IMR-90 (cell line): ENCODE measurements around the gene USP26. TPM values are rescaled to one million over a fixed set of nuclear protein-coding genes. Genes with fewer than 3 reads are reported as not detected.
A peak's percentile ranks its signal among the peaks of the same experiment; 100 is the strongest.

ENCODE experiments used
- ATAC-seq: fragments of 200-7000 bp; cut with Tn5 transposase; 2 replicates; pipeline ENCODE4 v1.9.1; 2020; ENCODE audit warnings: low read depth, mild to moderate bottlenecking, moderate library complexity
- BruUV-seq: library from RNA; stranded (reverse); fragments of 400-500 nt; replicated peaks from 2 replicates; lab custom pipeline; 2021; lab: Mats Ljungman, UMichigan
- CTCF ChIA-PET: fragments of 300-600 bp; formaldehyde crosslinking; extraction: SDS; loops from one replicate; lab custom pipeline; 2021; ENCODE audit warnings: antibody characterized with exemption; lab: Yijun Ruan, JAX
- POLR2A ChIA-PET: fragments of 300-600 bp; sonication (Branson Sonifier 250); formaldehyde crosslinking; loops from one replicate; lab custom pipeline; 2022; ENCODE audit warnings: antibody characterized with exemption; ENCODE audit not compliant: unreplicated experiment; lab: Charles Lee
- DNase-seq: peaks from one replicate; pipeline ENCODE4 v3.0.0; 2013
- H2AFZ ChIP-seq: replicated peaks from 2 replicates; pipeline ENCODE3; 2013; ENCODE audit warnings: low read length, mild to moderate bottlenecking; ENCODE audit not compliant: poor library complexity
- H2AK5ac ChIP-seq: 2 replicates; pipeline ENCODE4 v1.6.1; 2013; ENCODE audit warnings: low read depth, low read length, inconsistent platforms
- H2AK9ac ChIP-seq: replicated peaks from 2 replicates; pipeline ENCODE3; 2013; ENCODE audit warnings: mild to moderate bottlenecking, low read depth, low read length, moderate library complexity; ENCODE audit not compliant: poor library complexity
- H2BK120ac ChIP-seq: 2 replicates; pipeline ENCODE4 v1.6.1; 2013; ENCODE audit warnings: low read depth, low read length, inconsistent platforms
- H2BK15ac ChIP-seq: 3 replicates; pipeline ENCODE4 v1.6.1; 2013; ENCODE audit warnings: low read depth, low read length, inconsistent platforms
- H2BK20ac ChIP-seq: 2 replicates; pipeline ENCODE4 v1.6.1; 2013; ENCODE audit warnings: low read depth, mild to moderate bottlenecking, inconsistent platforms, low read length, moderate library complexity
- H2BK5ac ChIP-seq: 2 replicates; pipeline ENCODE4 v1.6.1; 2013; ENCODE audit warnings: mild to moderate bottlenecking, low read depth, low read length, inconsistent platforms; ENCODE audit not compliant: poor library complexity, severe bottlenecking
- H3K14ac ChIP-seq: replicated peaks from 2 replicates; pipeline ENCODE4 v1.6.1; 2013; ENCODE audit warnings: low read depth, low read length, inconsistent platforms
- H3K18ac ChIP-seq: 2 replicates; pipeline ENCODE4 v1.6.1; 2013; ENCODE audit warnings: low read depth, low read length, control low read depth
- H3K23ac ChIP-seq: 2 replicates; pipeline ENCODE4 v1.6.1; 2013; ENCODE audit warnings: low read depth, low read length, inconsistent platforms
- H3K27ac ChIP-seq: 2 replicates; pipeline ENCODE4 v1.5.1; 2013; ENCODE audit warnings: mild to moderate bottlenecking, control low read depth, low read length; ENCODE audit not compliant: insufficient read depth
- H3K27me3 ChIP-seq: 2 replicates; pipeline ENCODE4 v1.6.1; 2013; ENCODE audit warnings: low read length; ENCODE audit not compliant: control insufficient read depth, insufficient read depth
- H3K36me3 ChIP-seq: 2 replicates; pipeline ENCODE4 v1.6.1; 2013; ENCODE audit warnings: low read length, mixed read lengths; ENCODE audit not compliant: control insufficient read depth, insufficient read depth
- H3K4ac ChIP-seq: 2 replicates; pipeline ENCODE4 v1.6.1; 2013; ENCODE audit warnings: low read depth, low read length, inconsistent platforms
- H3K4me1 ChIP-seq: 2 replicates; pipeline ENCODE4 v1.6.1; 2013; ENCODE audit warnings: low read length, mixed read lengths; ENCODE audit not compliant: control insufficient read depth, insufficient read depth
- H3K4me2 ChIP-seq: 2 replicates; pipeline ENCODE4 v1.6.1; 2013; ENCODE audit warnings: low read depth, mild to moderate bottlenecking, control low read depth, low read length, moderate library complexity
- H3K4me3 ChIP-seq: 2 replicates; pipeline ENCODE4 v1.5.1; 2013; ENCODE audit warnings: low read depth, mild to moderate bottlenecking, control low read depth, low read length, moderate library complexity; ENCODE audit not compliant: insufficient read depth
- H3K56ac ChIP-seq: 2 replicates; pipeline ENCODE4 v1.6.1; 2013; ENCODE audit warnings: low read length, inconsistent platforms; ENCODE audit not compliant: insufficient read depth; ENCODE audit errors: extremely low read depth
- H3K79me1 ChIP-seq, 2 experiments: 2 replicates each; pipeline ENCODE4 v1.6.1; 2013; ENCODE audit warnings: low read length in 2 of 2, inconsistent platforms in 1 of 2, low read depth in 1 of 2
- H3K9ac ChIP-seq: 2 replicates; pipeline ENCODE4 v1.6.1; 2013; ENCODE audit warnings: low read depth, low read length, control low read depth
- H3K9me1 ChIP-seq: 2 replicates; pipeline ENCODE4 v1.6.1; 2013; ENCODE audit warnings: low read length, inconsistent platforms; ENCODE audit not compliant: insufficient read depth
- H3K9me3 ChIP-seq: 2 replicates; pipeline ENCODE4 v1.6.1; 2013; ENCODE audit warnings: low read length; ENCODE audit not compliant: control insufficient read depth, insufficient read depth
- H4K20me1 ChIP-seq: 2 replicates; pipeline ENCODE4 v1.6.1; 2013; ENCODE audit warnings: low read length, inconsistent platforms; ENCODE audit not compliant: insufficient read depth
- H4K5ac ChIP-seq: 2 replicates; pipeline ENCODE4 v1.6.1; 2013; ENCODE audit warnings: mild to moderate bottlenecking, low read depth, low read length, control low read depth
- H4K8ac ChIP-seq, 2 experiments: 2 replicates each; pipeline ENCODE4 v1.6.1; 2013; ENCODE audit warnings: low read depth in 2 of 2, low read length in 2 of 2, control low read depth in 1 of 2, inconsistent platforms in 1 of 2
- H4K91ac ChIP-seq: 2 replicates; pipeline ENCODE4 v1.6.1; 2013; ENCODE audit warnings: low read depth, low read length, inconsistent platforms; ENCODE audit not compliant: insufficient read depth
- CHD1 ChIP-seq: IDR thresholded peaks from 2 replicates; pipeline ENCODE4 v1.6.1; 2012; ENCODE audit warnings: low read depth, low read length, improper control_type of control experiment
- CTCF ChIP-seq: conservative IDR thresholded peaks from 2 replicates; pipeline ENCODE4 v1.5.1; 2012; ENCODE audit warnings: mild to moderate bottlenecking, low read depth, low read length, improper control_type of control experiment
- POLR2A ChIP-seq: IDR thresholded peaks from 2 replicates; pipeline ENCODE4 v1.6.1; 2012; ENCODE audit warnings: mild to moderate bottlenecking, low read depth, low read length
- RAD21 ChIP-seq: IDR thresholded peaks from 2 replicates; pipeline ENCODE4 v1.6.1; 2012; ENCODE audit warnings: low read length, improper control_type of control experiment
- SMC3 ChIP-seq: fragments of 150-350 bp; IDR thresholded peaks from 2 replicates; pipeline ENCODE4 v1.6.1; 2016; ENCODE audit warnings: low read depth, mild to moderate bottlenecking, antibody characterized with exemption, low read length, moderate library complexity
- WGBS, 2 experiments: methylation state at CpG; one replicate each; pipeline versions ENCODE4 v1.1.5 to v1.1.7; 2013; ENCODE audit warnings: missing lambda C conversion rate in 2 of 2; ENCODE audit not compliant: insufficient read length in 1 of 2; ENCODE audit errors: extremely low coverage in 2 of 2; 5-methylcytosine and 5-hydroxymethylcytosine counted together
- dilution Hi-C: fragments of 300-500 bp; cut with HindIII; formaldehyde crosslinking; loops from one replicate; pipeline ENCODE4 v1.14.3; 2018; ENCODE audit warnings: low sequenced_read_pairs; ENCODE audit not compliant: unreplicated experiment
- in situ Hi-C: fragments of 300-500 bp; cut with MboI; formaldehyde crosslinking; loops from 3 replicates; pipeline ENCODE4 v1.14.3; 2019; ENCODE audit warnings: low sequenced_read_pairs, inconsistent platforms, mixed read lengths
- intact Hi-C: fragments of 100-400 bp; cut with micrococcal nuclease; formaldehyde crosslinking; loops from 2 replicates; pipeline ENCODE4 v1.10.0; 2022
- polyA plus RNA-seq, 3 experiments: library from polyadenylated mRNA; depleted of rRNA; stranded (reverse); fragments of >200 nt; gene quantifications; 2 replicates each; pipeline ENCODE4 v1.2.3, GENCODE V29; 2012; ENCODE audit warnings: low replicate concordance in 1 of 3
- total RNA-seq: library from RNA; depleted of rRNA; stranded (reverse); fragments of >200 nt; gene quantifications from 2 replicates; pipeline ENCODE4 v1.2.3, GENCODE V29; 2012

The USP26 gene
- total and polyA plus RNA-seq, 2 of the 4 experiments (the other 2 are of a cell fraction) = not detected

GRCh38 chrX:133005042-133005441 is 91.9 kb downstream of the USP26 start:
- H2AFZ ChIP-seq = no peak overlapping the region
- no peak overlapping the region for H3K18ac ChIP-seq
- no peak overlapping the region for H3K4me2 ChIP-seq
- ChIA-PET CTCF (interaction anchor here (0.6 to 1.4 kb wide), 4 partner anchors 14 to 661 kb away, joined by 3 to 6 read pairs (median 4); no protein-coding TSS in a partner anchor), POLR2A (no interaction called here)
- H2BK5ac ChIP-seq = no peak overlapping the region
- no peak overlapping the region for H3K56ac ChIP-seq
- H3K23ac ChIP-seq = no peak overlapping the region
- no peaks in the 10 kb centered on the region for H3K27me3 ChIP-seq
- H4K20me1 ChIP-seq = no peaks in the 10 kb centered on the region
- no peaks in the 10 kb centered on the region for H3K36me3 ChIP-seq
- dilution Hi-C loops (no loop called here), in situ Hi-C loops (no loop called here), intact Hi-C loops (loop anchor here (1.0 kb wide), 1 partner anchor 665 kb away; no protein-coding TSS in a partner anchor)
- no peak overlapping the region for H4K8ac ChIP-seq
- H3K14ac ChIP-seq = no peak overlapping the region
- H3K27ac ChIP-seq = no peak overlapping the region
- H2AK5ac ChIP-seq = no peak overlapping the region
- H2BK15ac ChIP-seq = no peak overlapping the region
- no peak overlapping the region for H3K4me3 ChIP-seq
- H2BK120ac ChIP-seq = no peak overlapping the region
- peaks cover 2% of the 10 kb centered on the region; the same call in 1 of the 2 replicates for H3K9me3 ChIP-seq
- no peak overlapping the region for H4K91ac ChIP-seq
- no peaks in the 10 kb centered on the region for H3K4me1 ChIP-seq
- H3K4ac ChIP-seq = no peak overlapping the region
- ATAC-seq (no peak), DNase-seq (peak; percentile 1)
- no peak overlapping the region for H3K9ac ChIP-seq
- no peaks in the 10 kb centered on the region for H3K79me1 ChIP-seq
- TF ChIP-seq CHD1 (no peak), SMC3 (peak; percentile 33), RAD21 (peak; percentile 55), CTCF (peak; percentile 52), POLR2A (no peak)
- H4K5ac ChIP-seq = no peak overlapping the region
- no peaks in the 10 kb centered on the region for H3K9me1 ChIP-seq
- H2AK9ac ChIP-seq = no peak overlapping the region
- H2BK20ac ChIP-seq = no peak overlapping the region
- 33% methylated on average over 2 of the region's 2 CpGs; no CpG with 5 or more reads in 1 of the 2 experiments for WGBS, 2 experiments
- no TSS peak for BruUV-seq
